T-helper 17 cell (primary cell): ENCODE measurements around the gene KRT38. TPM values are rescaled to one million over a fixed set of nuclear protein-coding genes. Genes with fewer than 3 reads are reported as not detected.
"Not testable (repeated sequence)": the region's sequence is repeated elsewhere in the genome, so short reads cannot be mapped to it uniquely, and the experiment has no call there.

Experiments used
- ATAC-seq: fragments of 150-1000 bp; cut with Tn5 transposase; 2 replicates; pipeline ENCODE4 v1.10.0; 2021; ENCODE audit warnings: mild to moderate bottlenecking, moderate library complexity
- DNase-seq, 3 donors: peaks; one replicate each; pipeline versions ENCODE4 v3.0.0 to v3.0.0-alpha.2; 2020 to 2021
- H3K9me3 ChIP-seq: one replicate; pipeline ENCODE4 v1.7.0; 2013; ENCODE audit warnings: low read length, mild to moderate bottlenecking; ENCODE audit not compliant: control insufficient read depth, poor library complexity, severe bottlenecking
- H3K27ac Mint-ChIP-seq: one replicate; pipeline ENCODE4 v1.8.0; 2022; ENCODE audit warnings: mild to moderate bottlenecking, moderate library complexity, mixed read lengths
- H3K27me3 Mint-ChIP-seq: one replicate; pipeline ENCODE4 v1.8.0; 2022; ENCODE audit warnings: mixed read lengths
- H3K36me3 Mint-ChIP-seq: one replicate; pipeline ENCODE4 v1.8.0; 2022; ENCODE audit warnings: low read depth, mixed read lengths
- H3K4me1 Mint-ChIP-seq: one replicate; pipeline ENCODE4 v1.8.0; 2022; ENCODE audit warnings: mild to moderate bottlenecking, mixed read lengths
- H3K4me3 Mint-ChIP-seq: one replicate; pipeline ENCODE4 v1.8.0; 2022; ENCODE audit warnings: mild to moderate bottlenecking, moderate library complexity, mixed read lengths
- total RNA-seq, 4 donors: library from RNA in 2 of 4; stranded (reverse) in 2 of 4; gene quantifications; one replicate each; pipeline ENCODE4 v1.2.3 and lab custom pipeline; 2022 to 2026

The KRT38 gene
- total RNA-seq, 2 donors from 2014 or later, result not detected

GRCh38 chr17:41451154-41451728 lies 10.5 kb upstream of the KRT38 start:
- H3K9me3 ChIP-seq, result no peaks in the 10 kb centered on the region
- H3K36me3 Mint-ChIP-seq, result no peaks in the 10 kb centered on the region
- DNase-seq (no peak), ATAC-seq (no peak)
- no peak overlapping the region for H3K4me3 Mint-ChIP-seq
- peaks cover 3% of the 10 kb centered on the region for H3K4me1 Mint-ChIP-seq
- H3K27me3 Mint-ChIP-seq, result peaks cover 11% of the 10 kb centered on the region
- H3K27ac Mint-ChIP-seq, result no peak overlapping the region

DNA sequence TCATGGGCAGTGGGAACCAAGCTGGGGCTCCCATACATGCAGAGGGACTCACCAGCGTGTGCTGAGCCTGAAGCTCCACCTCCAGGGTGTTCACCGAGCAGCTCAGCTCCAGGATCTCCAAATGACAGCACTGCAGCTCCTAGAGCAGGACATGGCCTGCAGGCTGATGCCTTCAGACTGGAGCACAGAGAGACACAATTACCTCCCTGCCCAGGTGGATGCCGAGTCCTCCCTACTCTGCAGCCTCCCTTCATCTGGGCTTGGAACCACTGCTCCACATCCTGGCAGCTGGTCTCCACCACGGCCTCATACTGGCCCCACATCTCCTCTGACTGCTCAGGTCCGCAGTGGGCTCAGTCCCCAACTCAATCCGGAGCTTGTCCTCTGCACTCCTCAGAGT lies 8.2 kb upstream of the KRT38 start:
- H3K27ac Mint-ChIP-seq, result peak overlapping the region; percentile 39
- no peak for ATAC-seq
- H3K9me3 ChIP-seq, result no peaks in the 10 kb centered on the region
- no peaks in the 10 kb centered on the region for H3K4me1 Mint-ChIP-seq
- no peak overlapping the region for H3K4me3 Mint-ChIP-seq
- peaks cover 22% of the 10 kb centered on the region for H3K27me3 Mint-ChIP-seq
- no peak for DNase-seq
- no peaks in the 10 kb centered on the region for H3K36me3 Mint-ChIP-seq

GRCh38 chr17:41448506-41448905 lies 7.7 kb upstream of the KRT38 start:
- DNase-seq, result no peak
- peak overlapping the region; percentile 39 for H3K27ac Mint-ChIP-seq
- H3K36me3 Mint-ChIP-seq, result no peaks in the 10 kb centered on the region
- no peak overlapping the region for H3K4me3 Mint-ChIP-seq
- no peak for ATAC-seq
- no peaks in the 10 kb centered on the region for H3K4me1 Mint-ChIP-seq
- peaks cover 25% of the 10 kb centered on the region for H3K27me3 Mint-ChIP-seq
- no peaks in the 10 kb centered on the region for H3K9me3 ChIP-seq

- no peaks in the 10 kb centered on the region for H3K9me3 ChIP-seq
- no peak for ATAC-seq
- Mint-ChIP-seq H3K36me3 (no peaks in the 10 kb centered on the region), H3K4me3 (no peak overlapping the region), H3K4me1 (no peaks in the 10 kb centered on the region), H3K27me3 (peaks cover 30% of the 10 kb centered on the region), H3K27ac (no peak overlapping the region)
- DNase-seq, result no peak
Measured at GRCh38 chr17:41446806-41447205, 6.0 kb upstream of the KRT38 start.

DNA sequence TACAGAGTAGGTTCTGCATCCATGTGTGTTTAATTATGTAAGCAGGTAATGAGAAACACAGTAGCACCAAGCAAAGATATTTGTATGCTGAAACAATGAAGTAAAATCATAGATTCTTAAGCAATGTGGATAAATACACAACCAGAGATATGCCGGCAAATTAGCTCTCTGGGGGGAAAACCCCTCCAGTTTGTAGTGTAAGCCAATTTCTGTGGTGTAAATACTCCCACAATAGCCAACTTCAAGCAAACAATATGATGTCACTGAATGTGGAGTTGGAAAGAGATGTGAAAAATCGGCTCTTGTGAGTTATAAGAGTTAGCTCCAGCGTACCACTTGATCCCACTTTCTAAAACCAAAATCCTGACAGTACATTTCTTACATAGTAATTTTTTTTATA lies 3.9 kb upstream of the KRT38 start:
- DNase-seq (no peak), ATAC-seq (no peak)
- Mint-ChIP-seq H3K27ac (no peak overlapping the region), H3K36me3 (no peaks in the 10 kb centered on the region), H3K27me3 (peaks cover 41% of the 10 kb centered on the region), H3K4me3 (no peak overlapping the region), H3K4me1 (no peaks in the 10 kb centered on the region)
- H3K9me3 ChIP-seq, result no peaks in the 10 kb centered on the region

GRCh38 chr17:41444186-41444585 lies 3.4 kb upstream of the KRT38 start:
- H3K36me3 Mint-ChIP-seq, result no peaks in the 10 kb centered on the region

DNA sequence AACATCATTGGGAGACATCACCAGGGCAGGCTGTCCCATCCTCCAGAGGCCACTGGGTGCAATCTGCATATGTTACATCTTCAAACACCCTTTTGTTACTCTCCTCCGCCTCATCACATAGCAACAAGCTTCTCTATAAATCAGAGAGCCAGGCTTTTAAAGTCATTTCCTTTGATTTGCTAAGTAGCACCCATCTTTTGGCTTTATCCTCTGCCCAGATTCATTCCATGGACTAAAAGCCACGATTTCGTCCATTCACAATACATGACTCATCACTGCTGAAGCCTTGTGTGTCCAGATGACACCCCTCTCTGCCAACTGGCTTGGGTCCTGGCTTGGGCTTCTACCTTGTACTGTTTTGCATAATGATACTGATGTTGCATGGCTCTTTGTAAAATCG lies 2.0 kb upstream of the KRT38 start:
- no peak for ATAC-seq
- DNase-seq, result no peak
- Mint-ChIP-seq H3K27ac (no peak overlapping the region), H3K36me3 (no peaks in the 10 kb centered on the region), H3K4me3 (no peak overlapping the region), H3K4me1 (peaks cover 2% of the 10 kb centered on the region), H3K27me3 (peaks cover 41% of the 10 kb centered on the region)
- H3K9me3 ChIP-seq, result no peaks in the 10 kb centered on the region

More at GRCh38 chr17:41444186-41444585, 3.4 kb upstream of the KRT38 start:
- H3K9me3 ChIP-seq, result no peaks in the 10 kb centered on the region
- Mint-ChIP-seq H3K27me3 (peaks cover 42% of the 10 kb centered on the region), H3K27ac (peak overlapping the region; percentile 49), H3K4me3 (no peak overlapping the region), H3K4me1 (peaks cover 2% of the 10 kb centered on the region)
- no peak for DNase-seq
- no peak for ATAC-seq

DNA sequence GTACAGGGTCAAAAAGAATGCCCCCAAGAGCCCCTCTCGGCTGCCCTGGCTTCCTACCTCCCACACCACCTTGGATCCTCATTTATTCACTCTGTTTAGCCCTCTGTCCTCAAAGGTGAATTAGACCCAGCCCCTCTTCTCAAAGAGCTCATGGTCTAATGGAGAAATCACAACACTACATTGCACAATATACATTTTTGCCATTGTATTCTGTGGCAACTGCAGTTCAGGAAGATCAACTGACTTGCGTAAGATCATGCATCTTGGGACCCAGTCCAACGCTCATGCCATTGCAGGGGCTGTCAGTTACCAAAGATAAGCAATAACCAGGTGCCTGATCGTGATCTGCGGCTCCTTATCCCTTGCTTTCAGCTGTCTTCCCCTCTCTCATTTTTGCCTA lies 1.4 kb downstream of the KRT38 start:
- Mint-ChIP-seq H3K27me3 (peaks cover 31% of the 10 kb centered on the region), H3K36me3 (no peaks in the 10 kb centered on the region), H3K4me1 (peaks cover 2% of the 10 kb centered on the region), H3K4me3 (no peak overlapping the region), H3K27ac (peak overlapping the region; percentile 54)
- DNase-seq (no peak), ATAC-seq (no peak)
- no peaks in the 10 kb centered on the region for H3K9me3 ChIP-seq

GRCh38 chr17:41437769-41438168 lies 3.0 kb downstream of the KRT38 start:
- no peaks in the 10 kb centered on the region for H3K36me3 Mint-ChIP-seq
- no peak overlapping the region for H3K27ac Mint-ChIP-seq
- H3K4me1 Mint-ChIP-seq, result peaks cover 2% of the 10 kb centered on the region
- no peak overlapping the region for H3K4me3 Mint-ChIP-seq
- ATAC-seq, result no peak
- DNase-seq, result no peak
- H3K27me3 Mint-ChIP-seq, result peaks cover 21% of the 10 kb centered on the region
- no peaks in the 10 kb centered on the region for H3K9me3 ChIP-seq

DNA sequence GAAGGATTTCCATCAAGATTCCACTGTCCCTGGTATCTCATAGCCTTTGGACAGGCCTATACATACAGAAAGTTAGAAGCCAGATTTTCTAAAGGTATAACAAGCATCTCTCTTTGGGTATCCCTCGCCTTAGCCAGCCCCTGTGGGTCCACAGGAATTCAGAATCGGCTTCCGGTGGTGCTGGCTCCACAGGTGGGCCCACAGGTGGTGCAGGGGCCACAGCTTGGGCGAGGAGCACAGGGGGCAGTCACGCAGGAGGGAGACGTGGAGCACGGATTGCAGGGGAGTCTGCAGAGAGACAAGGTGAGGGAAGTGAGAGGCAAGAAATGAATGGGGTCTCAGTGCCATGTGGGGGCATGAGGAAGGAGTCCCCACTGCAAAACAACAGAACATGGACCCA lies 3.5 kb downstream of the KRT38 start:
- no peak for ATAC-seq
- H3K9me3 ChIP-seq, result no peaks in the 10 kb centered on the region
- peaks cover 2% of the 10 kb centered on the region for H3K4me1 Mint-ChIP-seq
- no peak for DNase-seq
- no peak overlapping the region for H3K4me3 Mint-ChIP-seq
- no peaks in the 10 kb centered on the region for H3K36me3 Mint-ChIP-seq
- H3K27ac Mint-ChIP-seq, result no peak overlapping the region
- peaks cover 21% of the 10 kb centered on the region for H3K27me3 Mint-ChIP-seq

DNA sequence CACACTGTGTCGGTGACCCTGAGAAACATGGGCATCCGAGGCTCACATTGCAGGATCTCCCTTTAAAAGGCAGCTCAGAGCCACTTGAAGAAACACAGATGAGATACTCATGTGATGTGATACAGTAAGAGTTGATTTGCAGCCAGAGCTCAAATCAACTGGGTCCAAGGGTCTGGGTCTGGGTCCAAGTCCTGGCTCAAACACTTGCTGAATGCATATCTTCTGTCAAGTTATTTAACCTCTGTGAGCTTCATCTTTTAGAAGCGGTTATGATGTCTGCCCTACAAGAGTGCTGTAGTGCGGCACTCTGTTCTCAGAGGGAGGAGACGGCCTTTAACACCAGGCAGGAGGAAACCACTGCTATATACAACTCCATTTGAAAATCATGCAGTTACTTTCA lies 6.4 kb downstream of the KRT38 start:
- H3K9me3 ChIP-seq, result no peaks in the 10 kb centered on the region
- peaks cover 2% of the 10 kb centered on the region for H3K4me1 Mint-ChIP-seq
- peaks cover 15% of the 10 kb centered on the region for H3K27me3 Mint-ChIP-seq
- ATAC-seq (no peak), DNase-seq (no peak)
- H3K4me3 Mint-ChIP-seq, result no peak overlapping the region
- no peaks in the 10 kb centered on the region for H3K36me3 Mint-ChIP-seq
- H3K27ac Mint-ChIP-seq, result no peak overlapping the region

- H3K36me3 Mint-ChIP-seq, result no peaks in the 10 kb centered on the region
- peaks cover 12% of the 10 kb centered on the region for H3K27me3 Mint-ChIP-seq
- H3K4me3 Mint-ChIP-seq, result no peak overlapping the region
- DNase-seq, result no peak
- H3K27ac Mint-ChIP-seq, result no peak overlapping the region
- ATAC-seq, result no peak
- no peaks in the 10 kb centered on the region for H3K9me3 ChIP-seq
- no peaks in the 10 kb centered on the region for H3K4me1 Mint-ChIP-seq
Measured at GRCh38 chr17:41434005-41434404, 6.8 kb downstream of the KRT38 start.

GRCh38 chr17:41433586-41433985 lies 7.2 kb downstream of the KRT38 start:
- H3K27me3 Mint-ChIP-seq, result peaks cover 16% of the 10 kb centered on the region
- ATAC-seq, result no peak
- H3K4me1 Mint-ChIP-seq, result no peaks in the 10 kb centered on the region
- no peaks in the 10 kb centered on the region for H3K9me3 ChIP-seq
- DNase-seq, result no peak
- no peaks in the 10 kb centered on the region for H3K36me3 Mint-ChIP-seq
- H3K27ac Mint-ChIP-seq, result no peak overlapping the region
- H3K4me3 Mint-ChIP-seq, result no peak overlapping the region

DNA sequence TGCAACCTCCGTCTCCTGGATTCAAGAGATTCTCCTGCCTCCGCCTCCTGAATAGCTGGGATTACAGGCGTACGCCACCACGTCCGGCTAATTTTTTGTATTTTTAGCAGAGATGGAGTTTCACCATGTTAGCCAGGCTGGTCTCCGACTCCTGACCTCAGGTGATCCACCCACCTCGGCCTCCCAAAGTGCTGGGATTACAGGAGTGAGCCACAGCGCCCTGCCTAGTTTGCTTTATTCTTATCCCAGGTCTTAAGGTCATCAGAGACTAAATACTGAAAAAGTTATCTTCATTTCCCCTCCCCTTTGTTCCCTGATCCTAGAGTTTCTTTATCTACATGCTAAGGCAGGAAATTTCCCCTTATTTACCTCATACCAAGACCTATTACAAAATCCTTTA lies 10.4 kb downstream of the KRT38 start:
- H3K4me3 Mint-ChIP-seq, H3K27ac Mint-ChIP-seq: not testable (repeated sequence)
- peaks cover 18% of the 10 kb centered on the region for H3K27me3 Mint-ChIP-seq

More for the DNA sequence above, 10.4 kb downstream of the KRT38 start:
- H3K4me1 Mint-ChIP-seq, ATAC-seq, H3K9me3 ChIP-seq, H3K36me3 Mint-ChIP-seq, DNase-seq: not testable (repeated sequence)
